ENCODE measurements around the gene PNLDC1.

PNLDC1 gene

GRCh38 chr6:159800141-159800865 is at the start of gene PNLDC1:
Gene PNLDC1, plus strand, starts transcription at chr6:159800276. Its CDS starts 32 bp downstream, at chr6:159800308.
- no peak for DNase-seq (ENCODE audit: low read depth, low spot score)
- WGBS (ENCODE audit: insufficient coverage, insufficient read length) = no CpG with 5 or more reads among the region's 50 CpGs
- peaks cover 8% of the 10 kb centered on the region; the same call in 1 of the 2 replicates for H3K36me3 ChIP-seq (ENCODE audit: control insufficient read depth, insufficient read depth, low read length)
- H3K4me1 ChIP-seq (ENCODE audit: control insufficient read depth, insufficient read depth, low read length) = no peaks in the 10 kb centered on the region
- H3K27ac ChIP-seq (ENCODE audit: low read length) = no peak within 1 kb of the TSS
- H3K4me3 ChIP-seq (ENCODE audit: low read length) = no peak within 1 kb of the TSS
- no peaks in the 10 kb centered on the region for H3K9me3 ChIP-seq (ENCODE audit: control insufficient read depth, insufficient read depth, low read length)
- no peaks in the 10 kb centered on the region for H3K27me3 ChIP-seq (ENCODE audit: control insufficient read depth, insufficient read depth, low read length)

GRCh38 chr6:159751448-159751847 is 48.6 kb upstream of the PNLDC1 start:
- WGBS (ENCODE audit: insufficient coverage, insufficient read length) = no CpG with 5 or more reads among the region's 3 CpGs
- no peak for DNase-seq (ENCODE audit: low read depth, low spot score)
- no peak overlapping the region for H3K27ac ChIP-seq (ENCODE audit: low read length)
- no peaks in the 10 kb centered on the region for H3K9me3 ChIP-seq (ENCODE audit: control insufficient read depth, insufficient read depth, low read length)
- H3K27me3 ChIP-seq (ENCODE audit: control insufficient read depth, insufficient read depth, low read length) = no peaks in the 10 kb centered on the region
- no peak overlapping the region for H3K4me3 ChIP-seq (ENCODE audit: low read length)
- H3K36me3 ChIP-seq (ENCODE audit: control insufficient read depth, insufficient read depth, low read length) = peaks cover 10% of the 10 kb centered on the region
- no peaks in the 10 kb centered on the region for H3K4me1 ChIP-seq (ENCODE audit: control insufficient read depth, insufficient read depth, low read length)

- Histone ChIP-seq H3K4me3 (ENCODE audit: low read length) (no peak overlapping the region), H3K27ac (ENCODE audit: low read length) (no peak overlapping the region), H3K9me3 (ENCODE audit: control insufficient read depth, insufficient read depth, low read length) (no peaks in the 10 kb centered on the region), H3K27me3 (ENCODE audit: control insufficient read depth, insufficient read depth, low read length) (no peaks in the 10 kb centered on the region), H3K4me1 (ENCODE audit: control insufficient read depth, insufficient read depth, low read length) (no peaks in the 10 kb centered on the region), H3K36me3 (ENCODE audit: control insufficient read depth, insufficient read depth, low read length) (peaks cover 10% of the 10 kb centered on the region)
- no CpG with 5 or more reads among the region's 6 CpGs for WGBS (ENCODE audit: insufficient coverage, insufficient read length)
- no peak for DNase-seq (ENCODE audit: low read depth, low spot score)
Measured at GRCh38 chr6:159753081-159753872, 46.8 kb upstream of the PNLDC1 start.

- H3K4me3 ChIP-seq (ENCODE audit: low read length) = no peak overlapping the region
- no peaks in the 10 kb centered on the region for H3K4me1 ChIP-seq (ENCODE audit: control insufficient read depth, insufficient read depth, low read length)
- no peak for DNase-seq (ENCODE audit: low read depth, low spot score)
- no CpG with 5 or more reads among the region's 2 CpGs for WGBS (ENCODE audit: insufficient coverage, insufficient read length)
- no peaks in the 10 kb centered on the region for H3K27me3 ChIP-seq (ENCODE audit: control insufficient read depth, insufficient read depth, low read length)
- no peak overlapping the region for H3K27ac ChIP-seq (ENCODE audit: low read length)
- no peaks in the 10 kb centered on the region for H3K9me3 ChIP-seq (ENCODE audit: control insufficient read depth, insufficient read depth, low read length)
- peaks cover 10% of the 10 kb centered on the region for H3K36me3 ChIP-seq (ENCODE audit: control insufficient read depth, insufficient read depth, low read length)
Measured at GRCh38 chr6:159754401-159754800, 45.7 kb upstream of the PNLDC1 start.

- no peak for DNase-seq (ENCODE audit: low read depth, low spot score)
- H3K9me3 ChIP-seq (ENCODE audit: control insufficient read depth, insufficient read depth, low read length) = no peaks in the 10 kb centered on the region
- 0 out of 2 replicates have a peak, but pooled peaks cover under 1% of the 10 kb centered on the region for H3K4me1 ChIP-seq (ENCODE audit: control insufficient read depth, insufficient read depth, low read length)
- H3K4me3 ChIP-seq (ENCODE audit: low read length) = no peak overlapping the region
- no CpG with 5 or more reads among the region's 15 CpGs for WGBS (ENCODE audit: insufficient coverage, insufficient read length)
- no peaks in the 10 kb centered on the region for H3K27me3 ChIP-seq (ENCODE audit: control insufficient read depth, insufficient read depth, low read length)
- H3K27ac ChIP-seq (ENCODE audit: low read length) = no peak overlapping the region
- peaks cover 10% of the 10 kb centered on the region for H3K36me3 ChIP-seq (ENCODE audit: control insufficient read depth, insufficient read depth, low read length)
Measured at GRCh38 chr6:159754959-159755914, 44.8 kb upstream of the PNLDC1 start.

- whole genome bisulfite sequencing (ENCODE audit: insufficient coverage, insufficient read length) = no CpG with 5 or more reads among the region's 4 CpGs
- peaks cover 8% of the 10 kb centered on the region for H3K36me3 ChIP-seq (ENCODE audit: control insufficient read depth, insufficient read depth, low read length)
- H3K27me3 ChIP-seq (ENCODE audit: control insufficient read depth, insufficient read depth, low read length) = no peaks in the 10 kb centered on the region
- H3K9me3 ChIP-seq (ENCODE audit: control insufficient read depth, insufficient read depth, low read length) = no peaks in the 10 kb centered on the region
- H3K4me3 ChIP-seq (ENCODE audit: low read length) = no peak overlapping the region
- peaks cover 3% of the 10 kb centered on the region; the same call in 1 of the 2 replicates for H3K4me1 ChIP-seq (ENCODE audit: control insufficient read depth, insufficient read depth, low read length)
- no peak for DNase-seq (ENCODE audit: low read depth, low spot score)
- H3K27ac ChIP-seq (ENCODE audit: low read length) = no peak overlapping the region
Measured at GRCh38 chr6:159756508-159756907, 43.6 kb upstream of the PNLDC1 start.

- DNase-seq (ENCODE audit: low read depth, low spot score) = no peak
- H3K4me3 ChIP-seq (ENCODE audit: low read length) = no peak overlapping the region
- peaks cover 8% of the 10 kb centered on the region; the same call in 1 of the 2 replicates for H3K36me3 ChIP-seq (ENCODE audit: control insufficient read depth, insufficient read depth, low read length)
- no peaks in the 10 kb centered on the region for H3K9me3 ChIP-seq (ENCODE audit: control insufficient read depth, insufficient read depth, low read length)
- H3K27me3 ChIP-seq (ENCODE audit: control insufficient read depth, insufficient read depth, low read length) = no peaks in the 10 kb centered on the region
- H3K4me1 ChIP-seq (ENCODE audit: control insufficient read depth, insufficient read depth, low read length) = peaks cover 7% of the 10 kb centered on the region
- no CpG with 5 or more reads among the region's 7 CpGs for WGBS (ENCODE audit: insufficient coverage, insufficient read length)
- H3K27ac ChIP-seq (ENCODE audit: low read length) = no peak overlapping the region
Measured at GRCh38 chr6:159758031-159759001, 41.8 kb upstream of the PNLDC1 start.

GRCh38 chr6:159759645-159760044 is 40.4 kb upstream of the PNLDC1 start:
- Histone ChIP-seq H3K4me1 (ENCODE audit: control insufficient read depth, insufficient read depth, low read length) (peaks cover 7% of the 10 kb centered on the region), H3K27ac (ENCODE audit: low read length) (no peak overlapping the region), H3K27me3 (ENCODE audit: control insufficient read depth, insufficient read depth, low read length) (no peaks in the 10 kb centered on the region), H3K4me3 (ENCODE audit: low read length) (no peak overlapping the region), H3K9me3 (ENCODE audit: control insufficient read depth, insufficient read depth, low read length) (no peaks in the 10 kb centered on the region), H3K36me3 (ENCODE audit: control insufficient read depth, insufficient read depth, low read length) (peaks cover 15% of the 10 kb centered on the region)
- no CpG with 5 or more reads among the region's 2 CpGs for WGBS (ENCODE audit: insufficient coverage, insufficient read length)
- DNase-seq (ENCODE audit: low read depth, low spot score) = no peak

GRCh38 chr6:159760602-159761057 is 39.4 kb upstream of the PNLDC1 start:
- peaks cover 12% of the 10 kb centered on the region for H3K36me3 ChIP-seq (ENCODE audit: control insufficient read depth, insufficient read depth, low read length)
- peaks cover 7% of the 10 kb centered on the region for H3K4me1 ChIP-seq (ENCODE audit: control insufficient read depth, insufficient read depth, low read length)
- H3K27me3 ChIP-seq (ENCODE audit: control insufficient read depth, insufficient read depth, low read length) = no peaks in the 10 kb centered on the region
- DNase-seq (ENCODE audit: low read depth, low spot score) = peak; percentile 55
- no peak overlapping the region for H3K4me3 ChIP-seq (ENCODE audit: low read length)
- H3K27ac ChIP-seq (ENCODE audit: low read length) = no peak overlapping the region
- WGBS (ENCODE audit: insufficient coverage, insufficient read length) = no CpG with 5 or more reads among the region's 3 CpGs
- H3K9me3 ChIP-seq (ENCODE audit: control insufficient read depth, insufficient read depth, low read length) = no peaks in the 10 kb centered on the region

All from iPS DF 6.9 (cell line).